IMR-90 (cell line): ENCODE data around the gene SUGCT. TPM values are rescaled to one million over a fixed set of nuclear protein-coding genes. Genes with fewer than 3 reads are reported as not detected.

Experiments used
- ATAC-seq: fragments of 200-7000 bp; cut with Tn5 transposase; 2 replicates; pipeline ENCODE4 v1.9.1; 2020; ENCODE audit warnings: low read depth, mild to moderate bottlenecking, moderate library complexity
- BruUV-seq: library from RNA; stranded (reverse); fragments of 400-500 nt; replicated peaks from 2 replicates; lab custom pipeline; 2021; lab: Mats Ljungman, UMichigan
- CTCF ChIA-PET: fragments of 300-600 bp; formaldehyde crosslinking; extraction: SDS; loops from one replicate; lab custom pipeline; 2021; ENCODE audit warnings: antibody characterized with exemption; lab: Yijun Ruan, JAX
- POLR2A ChIA-PET: fragments of 300-600 bp; sonication (Branson Sonifier 250); formaldehyde crosslinking; loops from one replicate; lab custom pipeline; 2022; ENCODE audit warnings: antibody characterized with exemption; ENCODE audit not compliant: unreplicated experiment; lab: Charles Lee
- DNase-seq: peaks from one replicate; pipeline ENCODE4 v3.0.0; 2013
- H2AFZ ChIP-seq: replicated peaks from 2 replicates; pipeline ENCODE3; 2013; ENCODE audit warnings: low read length, mild to moderate bottlenecking; ENCODE audit not compliant: poor library complexity
- H2AK5ac ChIP-seq: 2 replicates; pipeline ENCODE4 v1.6.1; 2013; ENCODE audit warnings: low read depth, low read length, inconsistent platforms
- H2AK9ac ChIP-seq: replicated peaks from 2 replicates; pipeline ENCODE3; 2013; ENCODE audit warnings: mild to moderate bottlenecking, low read depth, low read length, moderate library complexity; ENCODE audit not compliant: poor library complexity
- H2BK120ac ChIP-seq: 2 replicates; pipeline ENCODE4 v1.6.1; 2013; ENCODE audit warnings: low read depth, low read length, inconsistent platforms
- H2BK15ac ChIP-seq: 3 replicates; pipeline ENCODE4 v1.6.1; 2013; ENCODE audit warnings: low read depth, low read length, inconsistent platforms
- H2BK20ac ChIP-seq: 2 replicates; pipeline ENCODE4 v1.6.1; 2013; ENCODE audit warnings: low read depth, mild to moderate bottlenecking, inconsistent platforms, low read length, moderate library complexity
- H2BK5ac ChIP-seq: 2 replicates; pipeline ENCODE4 v1.6.1; 2013; ENCODE audit warnings: mild to moderate bottlenecking, low read depth, low read length, inconsistent platforms; ENCODE audit not compliant: poor library complexity, severe bottlenecking
- H3K14ac ChIP-seq: replicated peaks from 2 replicates; pipeline ENCODE4 v1.6.1; 2013; ENCODE audit warnings: low read depth, low read length, inconsistent platforms
- H3K18ac ChIP-seq: 2 replicates; pipeline ENCODE4 v1.6.1; 2013; ENCODE audit warnings: low read depth, low read length, control low read depth
- H3K23ac ChIP-seq: 2 replicates; pipeline ENCODE4 v1.6.1; 2013; ENCODE audit warnings: low read depth, low read length, inconsistent platforms
- H3K27ac ChIP-seq: 2 replicates; pipeline ENCODE4 v1.5.1; 2013; ENCODE audit warnings: mild to moderate bottlenecking, control low read depth, low read length; ENCODE audit not compliant: insufficient read depth
- H3K27me3 ChIP-seq: 2 replicates; pipeline ENCODE4 v1.6.1; 2013; ENCODE audit warnings: low read length; ENCODE audit not compliant: control insufficient read depth, insufficient read depth
- H3K36me3 ChIP-seq: 2 replicates; pipeline ENCODE4 v1.6.1; 2013; ENCODE audit warnings: low read length, mixed read lengths; ENCODE audit not compliant: control insufficient read depth, insufficient read depth
- H3K4ac ChIP-seq: 2 replicates; pipeline ENCODE4 v1.6.1; 2013; ENCODE audit warnings: low read depth, low read length, inconsistent platforms
- H3K4me1 ChIP-seq: 2 replicates; pipeline ENCODE4 v1.6.1; 2013; ENCODE audit warnings: low read length, mixed read lengths; ENCODE audit not compliant: control insufficient read depth, insufficient read depth
- H3K4me2 ChIP-seq: 2 replicates; pipeline ENCODE4 v1.6.1; 2013; ENCODE audit warnings: low read depth, mild to moderate bottlenecking, control low read depth, low read length, moderate library complexity
- H3K4me3 ChIP-seq: 2 replicates; pipeline ENCODE4 v1.5.1; 2013; ENCODE audit warnings: low read depth, mild to moderate bottlenecking, control low read depth, low read length, moderate library complexity; ENCODE audit not compliant: insufficient read depth
- H3K56ac ChIP-seq: 2 replicates; pipeline ENCODE4 v1.6.1; 2013; ENCODE audit warnings: low read length, inconsistent platforms; ENCODE audit not compliant: insufficient read depth; ENCODE audit errors: extremely low read depth
- H3K79me1 ChIP-seq, 2 experiments: 2 replicates each; pipeline ENCODE4 v1.6.1; 2013; ENCODE audit warnings: low read length in 2 of 2, inconsistent platforms in 1 of 2, low read depth in 1 of 2
- H3K9ac ChIP-seq: 2 replicates; pipeline ENCODE4 v1.6.1; 2013; ENCODE audit warnings: low read depth, low read length, control low read depth
- H3K9me1 ChIP-seq: 2 replicates; pipeline ENCODE4 v1.6.1; 2013; ENCODE audit warnings: low read length, inconsistent platforms; ENCODE audit not compliant: insufficient read depth
- H3K9me3 ChIP-seq: 2 replicates; pipeline ENCODE4 v1.6.1; 2013; ENCODE audit warnings: low read length; ENCODE audit not compliant: control insufficient read depth, insufficient read depth
- H4K20me1 ChIP-seq: 2 replicates; pipeline ENCODE4 v1.6.1; 2013; ENCODE audit warnings: low read length, inconsistent platforms; ENCODE audit not compliant: insufficient read depth
- H4K5ac ChIP-seq: 2 replicates; pipeline ENCODE4 v1.6.1; 2013; ENCODE audit warnings: mild to moderate bottlenecking, low read depth, low read length, control low read depth
- H4K8ac ChIP-seq, 2 experiments: 2 replicates each; pipeline ENCODE4 v1.6.1; 2013; ENCODE audit warnings: low read depth in 2 of 2, low read length in 2 of 2, control low read depth in 1 of 2, inconsistent platforms in 1 of 2
- H4K91ac ChIP-seq: 2 replicates; pipeline ENCODE4 v1.6.1; 2013; ENCODE audit warnings: low read depth, low read length, inconsistent platforms; ENCODE audit not compliant: insufficient read depth
- CEBPB ChIP-seq: IDR thresholded peaks from 2 replicates; pipeline ENCODE4 v1.6.1; 2012; ENCODE audit warnings: low read depth, low read length, improper control_type of control experiment
- MAFK ChIP-seq: IDR thresholded peaks from 2 replicates; pipeline ENCODE4 v1.6.1; 2012; ENCODE audit warnings: low read depth, low read length, improper control_type of control experiment
- MXI1 ChIP-seq: IDR thresholded peaks from 2 replicates; pipeline ENCODE4 v1.6.1; 2012; ENCODE audit warnings: low read depth, mild to moderate bottlenecking, low read length, moderate library complexity, borderline replicate concordance
- NFE2L2 ChIP-seq: fragments of 150-350 bp; IDR thresholded peaks from 2 replicates; pipeline ENCODE4 v1.6.1; 2016; ENCODE audit warnings: low read depth, mild to moderate bottlenecking, low read length
- POLR2A ChIP-seq: IDR thresholded peaks from 2 replicates; pipeline ENCODE4 v1.6.1; 2012; ENCODE audit warnings: mild to moderate bottlenecking, low read depth, low read length
- RAD21 ChIP-seq: IDR thresholded peaks from 2 replicates; pipeline ENCODE4 v1.6.1; 2012; ENCODE audit warnings: low read length, improper control_type of control experiment
- RFX5 ChIP-seq: IDR thresholded peaks from 2 replicates; pipeline ENCODE4 v1.8.0; 2012; ENCODE audit warnings: low read depth, mild to moderate bottlenecking, low read length, moderate library complexity
- WGBS, 2 experiments: methylation state at CpG; one replicate each; pipeline versions ENCODE4 v1.1.5 to v1.1.7; 2013; ENCODE audit warnings: missing lambda C conversion rate in 2 of 2; ENCODE audit not compliant: insufficient read length in 1 of 2; ENCODE audit errors: extremely low coverage in 2 of 2; 5-methylcytosine and 5-hydroxymethylcytosine counted together
- dilution Hi-C: fragments of 300-500 bp; cut with HindIII; formaldehyde crosslinking; loops from one replicate; pipeline ENCODE4 v1.14.3; 2018; ENCODE audit warnings: low sequenced_read_pairs; ENCODE audit not compliant: unreplicated experiment
- in situ Hi-C: fragments of 300-500 bp; cut with MboI; formaldehyde crosslinking; loops from 3 replicates; pipeline ENCODE4 v1.14.3; 2019; ENCODE audit warnings: low sequenced_read_pairs, inconsistent platforms, mixed read lengths
- intact Hi-C: fragments of 100-400 bp; cut with micrococcal nuclease; formaldehyde crosslinking; loops from 2 replicates; pipeline ENCODE4 v1.10.0; 2022
- polyA plus RNA-seq, 3 experiments: library from polyadenylated mRNA; depleted of rRNA; stranded (reverse); fragments of >200 nt; gene quantifications; 2 replicates each; pipeline ENCODE4 v1.2.3, GENCODE V29; 2012; ENCODE audit warnings: low replicate concordance in 1 of 3
- total RNA-seq: library from RNA; depleted of rRNA; stranded (reverse); fragments of >200 nt; gene quantifications from 2 replicates; pipeline ENCODE4 v1.2.3, GENCODE V29; 2012
- TF ChIP-seq, protein P1 (sequence below): fragments of 150-350 bp; IDR thresholded peaks from 2 replicates; pipeline ENCODE4 v1.6.1; 2016; ENCODE audit warnings: low read depth, mild to moderate bottlenecking, low read length, moderate library complexity, borderline replicate concordance

SUGCT gene
- total and polyA plus RNA-seq, 2 of the 4 experiments (the other 2 are of a cell fraction): 5.9 to 8.3 TPM

DNA sequence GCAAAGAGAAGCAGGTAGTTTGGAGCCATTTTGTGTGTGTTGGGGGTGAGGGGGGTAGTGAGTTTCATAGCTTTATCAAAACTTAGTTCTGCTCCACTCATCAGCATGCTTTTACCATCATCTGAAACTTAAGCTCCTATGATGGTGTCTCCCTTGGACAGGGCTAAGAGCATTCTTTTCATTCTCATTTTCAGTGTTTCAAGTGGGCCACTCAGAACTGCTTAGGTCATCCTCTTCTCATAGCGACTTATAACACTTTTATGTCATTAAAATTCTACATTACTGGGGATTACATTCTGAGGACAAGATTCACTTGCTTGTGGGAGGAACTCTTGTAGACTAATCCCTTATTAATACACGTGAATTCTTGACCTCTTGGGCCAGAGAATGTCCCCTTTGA lies 649.4 kb downstream of the SUGCT start:
- Histone ChIP-seq H3K18ac (no peak overlapping the region), H3K4me1 (peaks cover 2% of the 10 kb centered on the region; the same call in 1 of the 2 replicates), H4K8ac (no peak overlapping the region), H2AK5ac (no peak overlapping the region), H2BK15ac (no peak overlapping the region), H3K27me3 (no peaks in the 10 kb centered on the region), H3K23ac (no peak overlapping the region), H3K9me1 (no peaks in the 10 kb centered on the region), H3K27ac (no peak overlapping the region), H4K5ac (no peak overlapping the region), H4K20me1 (no peaks in the 10 kb centered on the region), H2BK120ac (no peak overlapping the region), H3K9ac (no peak overlapping the region), H4K91ac (no peak overlapping the region), H3K4ac (no peak overlapping the region), H3K79me1 (no peaks in the 10 kb centered on the region), H3K14ac (no peak overlapping the region), H2BK5ac (no peak overlapping the region), H3K36me3 (no peaks in the 10 kb centered on the region), H3K56ac (no peak overlapping the region), H3K9me3 (no peaks in the 10 kb centered on the region), H2AK9ac (no peak overlapping the region), H3K4me2 (no peak overlapping the region), H2AFZ (no peak overlapping the region), H2BK20ac (no peak overlapping the region), H3K4me3 (no peak overlapping the region)
- ChIA-PET POLR2A (no interaction called here), CTCF (no interaction called here)
- intact Hi-C loops: no loop called here
- TF ChIP-seq RFX5 (no peak), NFE2L2 (no peak), MAFK (no peak), MXI1 (no peak), CEBPB (no peak), POLR2A (no peak), RAD21 (no peak)
- TF ChIP-seq, protein P1, sequence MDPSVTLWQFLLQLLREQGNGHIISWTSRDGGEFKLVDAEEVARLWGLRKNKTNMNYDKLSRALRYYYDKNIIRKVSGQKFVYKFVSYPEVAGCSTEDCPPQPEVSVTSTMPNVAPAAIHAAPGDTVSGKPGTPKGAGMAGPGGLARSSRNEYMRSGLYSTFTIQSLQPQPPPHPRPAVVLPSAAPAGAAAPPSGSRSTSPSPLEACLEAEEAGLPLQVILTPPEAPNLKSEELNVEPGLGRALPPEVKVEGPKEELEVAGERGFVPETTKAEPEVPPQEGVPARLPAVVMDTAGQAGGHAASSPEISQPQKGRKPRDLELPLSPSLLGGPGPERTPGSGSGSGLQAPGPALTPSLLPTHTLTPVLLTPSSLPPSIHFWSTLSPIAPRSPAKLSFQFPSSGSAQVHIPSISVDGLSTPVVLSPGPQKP: no peak
- DNase-seq (no peak), ATAC-seq (no peak)
- WGBS, 2 experiments: no CpG with 5 or more reads among the region's 2 CpGs
- no TSS peak for BruUV-seq
- dilution Hi-C loops: no loop called here
- in situ Hi-C loops: no loop called here
